RWPE2 (cell line): ENCODE data around the gene PRKG1.

ENCODE experiments used
- ATAC-seq: fragments of 200-7000 bp; cut with Tn5 transposase; 3 replicates; pipeline ENCODE4 v1.9.1; 2021; ENCODE audit warnings: low read depth
- DNase-seq: peaks from one replicate; pipeline ENCODE4 v3.0.0-alpha.2; 2020; ENCODE audit warnings: low spot score
- H3K27ac ChIP-seq: fragments of 450-650 bp; 2 replicates; pipeline ENCODE4 v1.5.1; 2017; ENCODE audit warnings: mild to moderate bottlenecking; ENCODE audit not compliant: poor library complexity, severe bottlenecking
- H3K27me3 ChIP-seq: fragments of 250-450 bp; sonication (Bioruptor Pico); 2 replicates; pipeline ENCODE4 v1.5.1; 2021; ENCODE audit warnings: mild to moderate bottlenecking, moderate library complexity; ENCODE audit not compliant: insufficient read depth, poor library complexity, severe bottlenecking
- H3K36me3 ChIP-seq: fragments of 250-450 bp; sonication (Bioruptor Pico); 2 replicates; pipeline ENCODE4 v1.5.1; 2020; ENCODE audit warnings: low read depth, mild to moderate bottlenecking, moderate library complexity
- H3K4me1 ChIP-seq: fragments of 250-450 bp; sonication (Bioruptor Pico); 2 replicates; pipeline ENCODE4 v1.5.1; 2021; ENCODE audit warnings: mild to moderate bottlenecking, moderate library complexity; ENCODE audit not compliant: insufficient read depth, poor library complexity, severe bottlenecking
- H3K4me3 ChIP-seq: fragments of 250-450 bp; sonication (Bioruptor Pico); 2 replicates; pipeline ENCODE4 v1.5.1; 2021; ENCODE audit warnings: mild to moderate bottlenecking, moderate library complexity; ENCODE audit not compliant: severe bottlenecking
- H3K9me3 ChIP-seq: fragments of 250-450 bp; sonication (Bioruptor Pico); 2 replicates; pipeline ENCODE4 v1.5.1; 2021; ENCODE audit warnings: mild to moderate bottlenecking, moderate library complexity; ENCODE audit not compliant: severe bottlenecking
- CTCF ChIP-seq: fragments of 450-650 bp; IDR thresholded peaks from one replicate; pipeline ENCODE4 v1.5.1; 2017; ENCODE audit warnings: mild to moderate bottlenecking, moderate library complexity; ENCODE audit not compliant: poor library complexity, severe bottlenecking

Gene PRKG1

GRCh38 chr10:51552879-51553278, 478.6 kb downstream of the PRKG1 start:
- TF ChIP-seq CTCF = no peak
- Histone ChIP-seq H3K9me3 (no peaks in the 10 kb centered on the region), H3K27me3 (no peaks in the 10 kb centered on the region), H3K27ac (no peak overlapping the region), H3K36me3 (no peaks in the 10 kb centered on the region), H3K4me3 (no peak overlapping the region), H3K4me1 (no peaks in the 10 kb centered on the region)
- DNase-seq (no peak), ATAC-seq (no peak)

- Histone ChIP-seq H3K27me3 (no peaks in the 10 kb centered on the region), H3K4me3 (no peak overlapping the region), H3K36me3 (no peaks in the 10 kb centered on the region), H3K9me3 (peaks cover 2% of the 10 kb centered on the region), H3K4me1 (no peaks in the 10 kb centered on the region), H3K27ac (no peak overlapping the region)
- no peak for DNase-seq
- no peak for ATAC-seq
- TF ChIP-seq CTCF = no peak
Measured at GRCh38 chr10:51564896-51565510, 490.7 kb downstream of the PRKG1 start.

- no peak for TF ChIP-seq CTCF
- no peak for ATAC-seq
- H3K36me3 ChIP-seq = no peaks in the 10 kb centered on the region
- H3K27ac ChIP-seq = no peak overlapping the region
- H3K4me3 ChIP-seq = no peak overlapping the region
- peaks cover 3% of the 10 kb centered on the region for H3K27me3 ChIP-seq
- H3K9me3 ChIP-seq = peaks cover 2% of the 10 kb centered on the region
- no peaks in the 10 kb centered on the region for H3K4me1 ChIP-seq
- no peak for DNase-seq
Measured at GRCh38 chr10:51567271-51567670, 493.0 kb downstream of the PRKG1 start.

- ATAC-seq = no peak
Measured at GRCh38 chr10:51569467-51569866, 495.2 kb downstream of the PRKG1 start.

More at GRCh38 chr10:51569467-51569866, 495.2 kb downstream of the PRKG1 start:
- DNase-seq = no peak
- no peak overlapping the region for H3K4me3 ChIP-seq
- H3K27ac ChIP-seq = no peak overlapping the region
- no peaks in the 10 kb centered on the region for H3K4me1 ChIP-seq
- no peak for TF ChIP-seq CTCF
- peaks cover 3% of the 10 kb centered on the region for H3K27me3 ChIP-seq
- H3K36me3 ChIP-seq = no peaks in the 10 kb centered on the region
- H3K9me3 ChIP-seq = peaks cover 2% of the 10 kb centered on the region
